OCI-LY3 (cell line): Measurements from ENCODE around the gene RNF41.

Experiments used
- CTCF ChIP-seq: fragments of 200-600, 300-600 bp; sonication (generic); IDR thresholded peaks from 2 replicates; pipeline ENCODE4 v1.5.1; 2014; ENCODE audit warnings: antibody characterized with exemption, low read length, low read depth
- EZH2phosphoT487 ChIP-seq: fragments of 200-600 bp; shearing (Covaris generic); IDR thresholded peaks from 2 replicates; pipeline ENCODE4 v1.6.1; 2018; ENCODE audit warnings: antibody characterized with exemption, mixed run types, low read depth

DNA sequence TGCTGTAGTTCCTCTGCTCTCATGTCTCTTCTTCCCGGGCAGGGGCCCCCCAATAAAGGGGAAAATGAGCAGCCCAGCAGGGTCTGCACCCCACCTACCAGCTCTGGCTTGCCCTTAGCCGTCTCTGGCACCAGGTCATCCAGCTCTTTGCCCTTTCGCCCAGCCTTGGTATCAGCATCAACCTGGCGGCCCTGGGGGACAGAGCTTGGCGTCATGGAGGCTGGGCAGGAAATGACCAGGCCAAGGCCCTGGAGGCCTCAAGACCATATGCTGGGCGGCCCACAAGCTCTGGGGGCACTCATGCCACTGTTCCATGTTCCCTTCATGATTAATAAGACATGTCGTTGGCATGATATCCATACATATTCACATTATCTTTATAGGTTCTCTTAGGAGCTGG lies 48.9 kb downstream of the RNF41 start:
- TF ChIP-seq CTCF (no peak), EZH2phosphoT487 (no peak)
